Stimulated activated CD8-positive, alpha-beta memory T cell treated with anti-CD3 and anti-CD28 coated beads, Interleukin-4, amount 100 ng/mL, for 1 hour (primary cell): ENCODE data around the gene MIXL1.
"Not testable (repeated sequence)": the region's sequence is repeated elsewhere in the genome, so short reads cannot be mapped to it uniquely, and the experiment has no call there.

Source experiments
- DNase-seq, 2 donors: peaks; one replicate each; pipeline ENCODE4 v3.0.0-alpha.2; 2020; ENCODE audit warnings: low read depth in 2 of 2, low spot score in 1 of 2

MIXL1 gene

DNA sequence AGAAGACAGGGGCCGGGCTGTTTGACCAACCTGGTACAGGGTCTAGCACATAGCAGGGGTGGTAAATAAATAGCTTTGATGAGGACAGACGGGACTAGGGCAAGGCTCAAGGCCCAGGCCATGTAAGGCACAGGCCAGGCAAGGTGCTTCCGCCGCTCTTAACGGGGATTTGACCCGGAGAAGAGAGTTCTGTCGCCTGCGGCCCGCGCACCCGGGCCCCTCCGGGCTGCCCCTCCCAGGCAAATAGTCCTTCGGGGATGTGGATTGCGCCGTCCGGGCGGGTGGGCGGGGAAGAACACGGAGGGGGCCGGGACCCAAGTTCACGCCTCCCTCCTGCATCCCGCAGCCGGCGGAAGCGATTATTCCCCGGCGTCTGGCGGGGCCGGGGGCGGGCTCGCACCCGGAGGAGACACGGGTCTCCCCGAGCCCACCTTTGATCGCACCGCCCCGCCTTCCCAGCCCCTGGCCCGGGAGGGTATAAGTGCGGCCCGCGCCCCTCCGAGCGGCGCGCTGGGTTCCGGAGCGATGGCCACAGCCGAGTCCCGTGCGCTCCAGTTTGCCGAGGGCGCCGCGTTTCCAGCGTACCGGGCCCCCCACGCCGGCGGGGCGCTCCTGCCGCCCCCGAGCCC, at the start of gene MIXL1:
Gene MIXL1 (plus strand): TSS at position 508 of the 629 bp plus-strand sequence. CDS start 18 bp downstream, at position 526.
- no peak for DNase-seq

DNA sequence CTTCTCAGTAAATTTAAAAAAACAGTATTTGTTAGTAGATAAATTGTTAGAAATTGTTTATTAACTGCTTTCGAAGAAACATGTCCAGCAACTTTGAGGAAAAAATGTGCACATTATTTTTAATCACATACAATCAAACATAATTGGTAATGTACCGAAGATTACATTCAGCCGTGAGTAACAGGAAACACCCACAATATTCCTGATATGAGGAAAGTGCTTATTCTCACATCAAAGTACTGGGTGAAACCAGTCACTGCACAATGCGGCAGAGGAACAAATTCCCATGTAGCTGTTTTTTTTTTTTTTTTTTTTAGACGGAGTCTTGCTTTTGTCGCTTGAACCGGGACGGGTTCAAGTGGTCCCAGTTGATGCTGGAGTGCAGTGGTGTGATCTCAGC, 46.6 kb upstream of the MIXL1 start:
- no peak for DNase-seq

DNA sequence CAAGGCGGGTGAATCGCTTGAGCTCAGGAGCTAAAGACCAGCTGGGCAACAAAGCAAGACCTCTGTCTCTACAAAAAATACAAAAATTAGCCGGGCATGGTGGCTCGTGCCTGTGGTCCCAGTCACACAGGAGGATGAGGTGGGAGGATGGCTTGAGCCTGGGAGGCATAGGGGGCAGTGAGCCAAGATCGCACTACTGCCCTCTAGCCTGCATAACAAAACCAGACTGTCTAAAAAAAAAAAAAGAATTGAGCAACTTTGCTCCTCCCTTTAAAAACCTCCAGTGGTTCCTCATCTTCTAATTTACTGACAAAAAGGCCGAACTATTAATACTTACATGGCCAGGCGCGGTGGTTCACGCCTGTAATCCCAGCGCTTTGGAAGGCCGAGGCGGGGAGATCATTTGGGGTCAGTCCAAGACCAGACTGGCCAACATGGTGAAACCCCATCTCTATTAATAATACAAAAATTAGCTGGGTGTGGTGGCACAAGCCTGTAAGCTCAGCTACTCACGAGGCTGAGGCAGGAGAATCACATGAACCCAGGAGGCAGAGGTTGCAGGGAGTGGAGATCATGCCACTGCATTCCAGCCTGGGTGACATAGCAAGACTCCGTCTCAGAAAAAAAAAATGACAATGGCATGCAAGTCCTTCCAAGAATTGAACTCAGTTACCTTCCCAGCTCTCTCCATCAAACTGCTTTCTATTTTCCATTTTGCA, 41.3 kb upstream of the MIXL1 start:
- DNase-seq = no peak

DNA sequence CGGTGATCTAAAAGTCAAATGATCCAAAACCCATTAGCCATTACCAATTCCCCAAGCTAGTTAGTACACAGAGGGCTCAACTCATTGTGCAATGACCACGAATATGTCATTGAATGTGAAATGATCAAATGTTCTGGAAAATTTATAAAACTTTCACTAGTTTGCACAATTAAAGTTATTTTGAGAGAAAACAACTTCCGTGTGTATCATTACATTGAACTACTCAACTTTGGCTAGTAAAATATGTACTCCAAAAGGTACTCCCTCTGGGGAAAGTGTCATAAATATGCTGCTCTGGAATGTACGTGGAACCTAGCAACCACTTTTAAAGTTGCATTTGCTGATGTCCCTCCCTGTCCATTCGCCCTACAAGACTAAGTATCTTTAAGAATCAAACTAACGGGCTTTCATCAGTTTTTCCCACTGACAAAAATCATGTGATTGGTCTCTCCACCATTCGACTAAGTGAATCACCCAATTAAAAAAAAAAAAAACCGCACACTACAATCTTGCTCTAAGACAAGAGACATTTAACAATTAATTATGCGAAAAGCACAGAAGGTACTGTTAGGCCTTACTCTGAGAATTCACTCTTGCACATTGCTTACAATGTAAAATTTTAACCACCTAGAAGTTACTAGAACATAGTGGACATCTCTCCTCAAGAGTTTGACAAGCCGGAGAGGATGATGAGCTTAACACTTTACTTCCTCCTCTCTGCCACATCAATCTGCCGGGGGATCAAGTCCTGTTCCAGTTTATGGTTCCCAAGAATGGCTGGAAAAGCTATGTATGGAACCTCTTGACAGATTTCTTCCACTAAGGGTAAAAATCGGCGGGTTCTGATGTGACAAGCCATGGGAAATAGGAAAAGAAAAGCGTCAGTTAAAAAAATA, 38.1 kb upstream of the MIXL1 start:
- DNase-seq = no peak

GRCh38 chr1:226186124-226187018, 37.1 kb upstream of the MIXL1 start, which contains the start of gene ACBD3:
Gene ACBD3, minus strand, starts transcription at chr1:226186741. Its CDS starts 66 bp downstream, at chr1:226186675.
- DNase-seq = peak; percentile 66 to 74

- no peak for DNase-seq
These were observed 36.5 kb upstream of the MIXL1 start for GRCh38 chr1:226187019-226187322.

DNA sequence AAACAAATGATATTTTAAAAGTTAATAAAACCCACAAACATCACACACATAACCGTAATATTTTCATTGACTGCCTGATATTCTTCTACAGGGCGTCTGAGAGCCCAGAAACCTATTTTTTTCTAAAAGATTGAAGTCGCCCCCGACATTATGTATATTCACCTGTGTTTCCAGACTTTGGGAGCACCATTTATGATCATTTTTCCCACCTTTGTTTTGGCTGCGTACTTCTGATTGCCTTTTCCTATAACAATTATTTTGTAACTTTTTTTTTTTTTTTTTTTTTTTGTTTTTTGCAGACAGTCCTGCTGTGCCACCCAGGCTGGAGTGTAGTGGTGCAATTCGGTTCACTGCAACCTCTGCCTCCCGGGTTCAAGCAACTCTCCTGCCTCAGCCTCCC, 36.1 kb upstream of the MIXL1 start:
- DNase-seq = no peak

DNA sequence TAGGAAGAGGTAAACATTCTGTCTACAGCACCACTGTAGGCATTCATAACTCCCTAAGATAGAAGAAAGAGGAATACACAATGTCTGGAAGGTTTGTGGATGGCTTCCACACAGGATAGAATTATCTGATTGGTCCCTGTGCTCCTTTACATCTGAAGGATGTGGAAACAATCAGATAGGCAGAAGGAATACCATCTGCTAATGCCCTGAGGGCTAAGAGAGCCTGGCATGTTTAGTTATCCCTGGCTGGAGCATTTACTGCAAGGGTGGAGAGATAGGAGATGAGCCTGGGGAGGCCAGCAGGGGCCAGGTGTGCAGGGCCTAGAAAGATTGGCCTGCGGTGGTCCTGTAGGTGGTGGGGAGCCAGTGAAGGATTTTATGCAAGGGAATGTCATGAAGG, 28.3 kb upstream of the MIXL1 start:
- no peak for DNase-seq

GRCh38 chr1:226199971-226200370, 23.5 kb upstream of the MIXL1 start:
- no peak for DNase-seq

- DNase-seq = no peak
These were observed 22.4 kb upstream of the MIXL1 start for GRCh38 chr1:226201029-226201593.

- DNase-seq = no peak
These were observed 21.2 kb upstream of the MIXL1 start for GRCh38 chr1:226202246-226202645.

DNA sequence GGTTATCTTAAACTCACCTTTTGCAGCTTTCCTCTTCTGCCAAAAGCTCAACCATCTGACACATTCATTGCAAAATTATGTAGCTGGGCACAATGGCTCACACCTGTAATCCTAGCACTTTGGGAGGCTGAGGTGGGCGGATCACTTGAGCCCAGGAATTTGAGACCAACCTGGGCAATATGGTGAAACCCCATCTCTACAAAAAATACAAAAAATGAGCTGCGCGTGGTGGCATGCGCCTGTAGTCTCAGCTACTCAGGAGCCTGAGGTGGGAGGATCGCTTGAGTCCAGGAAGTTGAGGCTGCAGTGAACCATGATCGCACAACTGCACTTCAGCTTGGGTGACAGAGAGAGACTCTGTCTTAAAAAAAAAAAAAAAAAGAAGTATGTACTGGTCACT, 20.8 kb upstream of the MIXL1 start:
- not testable (repeated sequence) for DNase-seq

GRCh38 chr1:226203240-226203639, 20.2 kb upstream of the MIXL1 start:
- DNase-seq = no peak

DNA sequence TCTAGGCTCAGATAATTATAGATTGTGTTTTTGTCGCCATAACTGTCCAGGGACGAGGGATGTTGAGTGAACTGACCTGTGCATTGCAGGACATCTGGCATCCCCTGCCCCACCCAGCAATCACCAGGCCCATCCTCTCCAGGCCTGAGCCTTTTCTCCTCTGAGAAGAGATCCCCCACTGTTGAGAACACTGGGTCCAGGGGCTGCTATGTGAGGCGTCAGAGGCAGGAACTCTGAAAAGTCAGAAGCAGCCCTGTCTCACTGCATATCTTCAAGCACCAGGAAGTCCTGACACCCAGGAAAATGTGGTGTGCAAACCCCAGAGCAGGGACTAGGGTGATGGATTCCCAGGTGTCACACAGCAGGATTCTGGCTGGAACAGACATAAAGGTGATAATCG, 19.8 kb upstream of the MIXL1 start:
- no peak for DNase-seq

DNA sequence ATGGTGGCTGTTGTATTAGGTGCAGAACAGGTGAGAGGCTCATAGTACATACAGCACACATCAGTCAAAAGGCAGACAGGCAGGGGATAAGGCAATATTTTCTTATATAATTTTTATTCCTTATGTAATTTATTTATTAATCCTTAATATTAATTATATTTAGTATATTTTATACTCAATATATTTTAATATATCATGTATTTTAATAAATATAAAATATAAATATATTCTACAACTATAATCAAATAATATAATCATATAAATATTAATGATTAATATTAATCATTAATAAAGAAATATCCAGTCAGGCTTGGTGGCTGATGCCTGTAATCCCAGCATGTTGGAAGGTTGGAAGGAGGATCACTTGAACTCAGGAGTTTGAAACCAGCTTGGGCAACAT, 19.3 kb upstream of the MIXL1 start:
- no peak for DNase-seq

- no peak for DNase-seq
These were observed 16.4 kb upstream of the MIXL1 start for GRCh38 chr1:226207048-226207447.

DNA sequence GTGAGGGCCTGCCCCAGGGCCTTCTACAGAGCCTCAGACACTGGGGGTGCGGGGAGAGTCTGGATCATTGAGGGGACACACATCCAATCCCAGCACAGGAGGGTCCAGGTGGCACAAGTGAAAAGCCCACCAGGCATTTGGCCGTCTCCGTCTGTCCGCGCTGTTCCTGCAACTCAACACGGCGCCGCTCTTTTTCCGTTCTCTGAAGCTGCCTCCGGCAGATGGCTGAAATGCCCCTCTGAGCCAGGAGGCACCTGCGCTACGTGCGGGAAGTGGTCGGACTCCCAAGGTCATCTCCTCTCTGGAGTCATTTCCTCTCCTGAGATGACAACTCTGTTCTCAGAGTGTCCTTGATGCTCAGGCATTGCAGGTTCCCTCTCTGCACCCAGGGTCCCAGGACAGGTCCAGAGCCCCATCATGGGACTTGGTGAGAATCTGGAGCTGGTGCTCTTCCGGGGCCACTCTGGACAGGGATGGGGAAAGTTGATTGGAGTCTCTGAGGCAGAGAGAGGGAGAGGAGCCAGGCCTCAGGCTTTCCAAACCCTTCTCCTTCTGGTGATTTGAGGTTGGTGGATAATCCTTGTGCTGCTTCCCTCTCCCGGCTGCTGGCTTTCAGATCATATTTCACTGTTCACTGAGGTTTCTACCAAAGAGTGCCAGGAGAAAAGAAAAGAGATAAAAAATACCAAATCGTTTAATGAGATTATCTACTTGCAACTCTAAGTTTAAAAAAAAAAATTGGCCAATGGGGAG, 14.0 kb upstream of the MIXL1 start:
- no peak for DNase-seq

DNA sequence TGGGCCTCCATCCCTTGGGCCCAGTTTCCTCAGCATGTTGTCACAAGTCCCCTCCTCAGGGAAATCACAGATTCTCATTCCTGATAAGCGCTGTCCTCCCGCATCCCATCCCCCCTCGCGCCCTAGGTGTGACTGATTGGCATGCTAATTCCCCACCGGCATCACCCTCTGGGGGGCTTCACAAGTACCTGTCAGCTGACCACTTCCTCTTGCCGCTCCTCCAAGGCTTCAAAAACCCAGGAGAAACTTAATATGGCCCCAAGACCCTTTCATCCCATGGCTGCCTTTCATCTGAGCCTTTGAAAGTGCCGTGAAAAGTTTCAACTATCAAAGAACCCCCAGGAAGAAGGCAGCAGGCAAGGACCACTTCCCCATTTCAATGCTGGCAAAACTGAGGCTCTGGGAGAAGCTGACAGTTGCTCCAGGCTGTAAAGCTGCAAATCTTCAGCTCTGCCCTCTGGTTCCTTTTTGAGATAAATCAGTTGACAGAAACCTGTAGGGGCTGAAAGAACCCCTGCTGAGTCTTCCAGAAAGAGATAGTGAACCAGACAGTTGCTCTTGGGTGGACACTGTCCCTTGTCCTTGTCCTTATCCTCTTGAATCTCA, 12.8 kb upstream of the MIXL1 start:
- no peak for DNase-seq

DNA sequence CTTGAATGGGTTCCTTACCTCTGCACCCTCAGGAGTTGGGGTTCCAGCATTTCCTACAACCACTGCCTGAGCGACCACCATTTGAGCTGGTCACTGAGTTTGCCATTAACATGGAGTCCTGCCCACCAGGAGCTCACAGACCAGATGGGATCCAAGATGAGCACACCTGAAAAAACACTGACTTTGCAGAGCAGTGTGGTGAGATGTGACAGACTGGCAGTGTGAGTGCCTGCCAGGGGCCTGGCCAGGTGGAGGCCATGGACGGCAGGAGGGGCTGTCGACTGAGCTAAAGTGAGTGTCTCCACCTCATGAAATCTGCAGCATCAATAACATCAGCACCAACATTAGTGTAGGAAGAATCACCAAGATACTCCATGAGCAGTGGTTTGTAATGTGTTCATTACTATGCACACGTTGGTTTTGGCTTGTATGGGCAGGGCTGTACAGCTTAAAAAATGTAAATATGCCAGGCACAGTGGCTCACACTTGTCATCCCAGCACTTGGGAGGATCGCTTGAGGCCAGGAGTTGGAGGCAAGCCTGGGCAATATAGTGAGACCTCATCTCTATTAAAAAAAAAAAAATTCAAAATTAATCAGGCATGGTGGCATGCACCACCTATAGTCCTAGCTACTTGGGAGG, 12.2 kb upstream of the MIXL1 start:
- no peak for DNase-seq
